H9 (cell line): ENCODE data around the gene RORC. TPM values are rescaled to one million over a fixed set of nuclear protein-coding genes. Genes with fewer than 3 reads are reported as not detected.

Source experiments
- DNase-seq: peaks from one replicate; pipeline ENCODE4 v3.0.0-alpha.2; 2017
- H2AFZ ChIP-seq: one replicate; pipeline ENCODE4 v1.6.1; 2013; ENCODE audit warnings: mild to moderate bottlenecking, low read length, control low read depth, moderate library complexity
- H2AK5ac ChIP-seq: 2 replicates; pipeline ENCODE4 v1.6.1; 2013; ENCODE audit warnings: low read length, control low read depth, mixed read lengths; ENCODE audit not compliant: insufficient read length
- H2BK120ac ChIP-seq: one replicate; pipeline ENCODE4 v1.6.1; 2013; ENCODE audit warnings: low read depth, mild to moderate bottlenecking, low read length, control low read depth, inconsistent platforms; ENCODE audit not compliant: poor library complexity, severe bottlenecking
- H2BK12ac ChIP-seq: 2 replicates; pipeline ENCODE4 v1.6.1; 2013; ENCODE audit warnings: low read length, control low read depth, mixed read lengths, low read depth; ENCODE audit not compliant: insufficient read length
- H2BK15ac ChIP-seq: 2 replicates; pipeline ENCODE4 v1.6.1; 2013; ENCODE audit warnings: low read depth, low read length, control low read depth
- H2BK20ac ChIP-seq: one replicate; pipeline ENCODE4 v1.6.1; 2013; ENCODE audit warnings: low read depth, mild to moderate bottlenecking, low read length, control low read depth, inconsistent platforms; ENCODE audit not compliant: poor library complexity, severe bottlenecking
- H2BK5ac ChIP-seq: 2 replicates; pipeline ENCODE4 v1.6.1; 2013; ENCODE audit warnings: low read length, control low read depth, mixed read lengths; ENCODE audit not compliant: insufficient read length
- H3K14ac ChIP-seq: 2 replicates; pipeline ENCODE4 v1.6.1; 2013; ENCODE audit warnings: low read length, control low read depth; ENCODE audit not compliant: insufficient read depth
- H3K18ac ChIP-seq: 2 replicates; pipeline ENCODE4 v1.6.1; 2013; ENCODE audit warnings: low read depth, mild to moderate bottlenecking, mixed read lengths, low read length, control low read depth; ENCODE audit not compliant: insufficient read length
- H3K23ac ChIP-seq: 2 replicates; pipeline ENCODE4 v1.6.1; 2013; ENCODE audit warnings: low read length, control low read depth, mixed read lengths, low read depth; ENCODE audit not compliant: insufficient read length
- H3K23me2 ChIP-seq: 2 replicates; pipeline ENCODE4 v1.6.1; 2013; ENCODE audit warnings: low read depth, mild to moderate bottlenecking, mixed read lengths, low read length, control low read depth; ENCODE audit not compliant: insufficient read length, poor library complexity, severe bottlenecking
- H3K27ac ChIP-seq: 2 replicates; pipeline ENCODE4 v1.5.1; 2013; ENCODE audit warnings: low read length, control low read depth, mixed read lengths, low read depth; ENCODE audit not compliant: insufficient read length
- H3K27me3 ChIP-seq: 2 replicates; pipeline ENCODE4 v1.6.1; 2013; ENCODE audit warnings: low read length, control low read depth, inconsistent platforms; ENCODE audit not compliant: insufficient read depth
- H3K4ac ChIP-seq: 2 replicates; pipeline ENCODE4 v1.6.1; 2013; ENCODE audit warnings: low read depth, mild to moderate bottlenecking, control low read depth, inconsistent platforms, low read length, moderate library complexity
- H3K4me1 ChIP-seq: 2 replicates; pipeline ENCODE4 v1.6.1; 2013; ENCODE audit warnings: low read length, control low read depth, inconsistent platforms; ENCODE audit not compliant: insufficient read depth
- H3K4me2 ChIP-seq: 2 replicates; pipeline ENCODE4 v1.6.1; 2013; ENCODE audit warnings: low read length, control low read depth, mixed read lengths; ENCODE audit not compliant: insufficient read length, insufficient read depth
- H3K56ac ChIP-seq: 2 replicates; pipeline ENCODE4 v1.6.1; 2013; ENCODE audit warnings: low read depth, mild to moderate bottlenecking, mixed read lengths, low read length, control low read depth; ENCODE audit not compliant: insufficient read length
- H3K79me1 ChIP-seq: 2 replicates; pipeline ENCODE4 v1.6.1; 2013; ENCODE audit warnings: low read depth, mild to moderate bottlenecking, moderate library complexity, low read length, control low read depth, inconsistent platforms; ENCODE audit not compliant: insufficient read depth, poor library complexity, severe bottlenecking
- H3K79me2 ChIP-seq: 2 replicates; pipeline ENCODE4 v1.6.1; 2013; ENCODE audit warnings: low read length, control low read depth, inconsistent platforms; ENCODE audit not compliant: insufficient read depth
- H3K9ac ChIP-seq: 2 replicates; pipeline ENCODE4 v1.6.1; 2013; ENCODE audit warnings: low read length, control low read depth, mixed read lengths; ENCODE audit not compliant: insufficient read length; ENCODE audit errors: extremely low read depth
- H3K9me3 ChIP-seq: one replicate; pipeline ENCODE4 v1.6.1; 2013; ENCODE audit warnings: low read depth, low read length, inconsistent platforms; ENCODE audit not compliant: control insufficient read depth
- H3T11ph ChIP-seq: one replicate; pipeline ENCODE4 v1.6.1; 2013; ENCODE audit warnings: mild to moderate bottlenecking, low read length, control low read depth, inconsistent platforms
- H4K20me1 ChIP-seq: one replicate; pipeline ENCODE4 v1.6.1; 2013; ENCODE audit not compliant: control insufficient read depth, insufficient read length, insufficient read depth
- H4K5ac ChIP-seq: 2 replicates; pipeline ENCODE4 v1.6.1; 2013; ENCODE audit warnings: low read depth, mild to moderate bottlenecking, mixed read lengths, low read length, control low read depth; ENCODE audit not compliant: insufficient read length
- H4K8ac ChIP-seq: replicated peaks from 2 replicates; pipeline ENCODE4 v1.6.1; 2013; ENCODE audit warnings: low read length, control low read depth, mixed read lengths, low read depth; ENCODE audit not compliant: insufficient read length
- H4K91ac ChIP-seq: 2 replicates; pipeline ENCODE4 v1.6.1; 2013; ENCODE audit warnings: low read depth, mild to moderate bottlenecking, moderate library complexity, mixed read lengths, low read length, control low read depth; ENCODE audit not compliant: insufficient read length
- H3K27ac Mint-ChIP-seq, 3 experiments: 2 replicates in 2 of 3; 3 replicates in 1 of 3; pipeline ENCODE4 v1.8.0; 2020 to 2021; ENCODE audit warnings: mixed read lengths in 3 of 3, mild to moderate bottlenecking in 1 of 3, moderate library complexity in 1 of 3
- H3K27me3 Mint-ChIP-seq: 2 replicates; pipeline ENCODE4 v1.8.0; 2021; ENCODE audit warnings: low read depth, mild to moderate bottlenecking, moderate library complexity, mixed read lengths
- H3K36me3 Mint-ChIP-seq, 3 experiments: 2 replicates in 2 of 3; 3 replicates in 1 of 3; pipeline ENCODE4 v1.8.0; 2020 to 2021; ENCODE audit warnings: low read depth in 3 of 3, mixed read lengths in 3 of 3; ENCODE audit not compliant: insufficient read depth in 1 of 3
- H3K4me1 Mint-ChIP-seq, 2 experiments: 2 replicates each; pipeline ENCODE4 v1.8.0; 2020; ENCODE audit warnings: mixed read lengths in 2 of 2
- H3K4me3 Mint-ChIP-seq, 2 experiments: 2 replicates in 1 of 2; 3 replicates in 1 of 2; pipeline ENCODE4 v1.8.0; 2020 to 2021; ENCODE audit warnings: mild to moderate bottlenecking in 2 of 2, mixed read lengths in 2 of 2, moderate library complexity in 1 of 2
- H3K9me3 Mint-ChIP-seq, 2 experiments: 2 replicates in 1 of 2; 3 replicates in 1 of 2; pipeline ENCODE4 v1.8.0; 2020; ENCODE audit warnings: mild to moderate bottlenecking in 2 of 2, mixed read lengths in 2 of 2, moderate library complexity in 1 of 2
- whole genome bisulfite sequencing: extraction: QIAGEN DNeasy Blood & Tissue Kit; methylation state at CpG from one replicate; pipeline ENCODE4 v1.1.7; 2013; ENCODE audit warnings: missing lambda C conversion rate, low lambda C conversion rate, mixed read lengths; ENCODE audit not compliant: insufficient read length; ENCODE audit errors: extremely low coverage; 5-methylcytosine and 5-hydroxymethylcytosine counted together
- total RNA-seq: library from RNA; stranded (reverse); gene quantifications from 2 replicates; pipeline ENCODE4 v1.2.1, GENCODE V29; 2021
- TF ChIP-seq, protein P1 (sequence below): fragments of 200-600 bp; sonication (generic); conservative IDR thresholded peaks from 3 replicates; pipeline ENCODE4 v1.8.0; 2021; ENCODE audit warnings: antibody characterized with exemption, mild to moderate bottlenecking

Gene RORC
- total RNA-seq, 1 experiment from 2014 or later = 0.52 TPM

DNA sequence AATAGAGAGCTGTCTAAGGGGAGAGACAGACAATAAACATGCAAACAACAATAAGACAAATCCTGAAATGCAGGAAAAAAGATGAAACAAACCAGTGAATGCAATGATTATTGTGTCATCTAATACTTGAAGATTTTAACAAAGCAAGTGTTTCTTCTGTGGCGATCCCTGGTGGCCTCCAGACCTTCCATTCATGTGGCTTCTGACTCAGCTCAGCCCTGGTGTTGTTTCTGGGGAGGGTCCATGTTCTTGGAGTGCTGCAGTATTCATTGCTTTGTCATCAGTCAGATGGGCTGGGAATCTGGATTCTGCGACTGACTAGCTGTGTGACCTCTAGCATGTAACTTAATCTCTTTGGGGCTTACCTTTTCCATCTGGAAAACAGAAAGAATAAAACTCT is 9.5 kb upstream of the RORC start:
- Histone ChIP-seq H2BK5ac (no peak overlapping the region), H3K23ac (no peak overlapping the region), H3K79me2 (no peaks in the 10 kb centered on the region), H3K9ac (no peak overlapping the region), H2AFZ (no peak overlapping the region), H3K27ac (no peak overlapping the region), H2BK20ac (no peak overlapping the region), H4K5ac (no peak overlapping the region), H3K23me2 (peaks cover 30% of the 10 kb centered on the region), H3K9me3 (no peaks in the 10 kb centered on the region), H3K4me1 (peaks cover 2% of the 10 kb centered on the region; the same call in 1 of the 2 replicates), H2AK5ac (no peak overlapping the region), H4K20me1 (no peaks in the 10 kb centered on the region), H3K4me2 (no peak overlapping the region), H3K79me1 (no peaks in the 10 kb centered on the region), H3K14ac (no peak overlapping the region), H2BK120ac (no peak overlapping the region), H3K18ac (no peak overlapping the region), H3K4ac (no peak overlapping the region), H3T11ph (no peak overlapping the region), H2BK12ac (no peak overlapping the region), H4K91ac (no peak overlapping the region), H3K27me3 (peaks cover 9% of the 10 kb centered on the region; the same call in 1 of the 2 replicates), H3K56ac (no peak overlapping the region), H2BK15ac (no peak overlapping the region), H4K8ac (no peak overlapping the region)
- Mint-ChIP-seq H3K9me3 (no peaks in the 10 kb centered on the region; a peak in 1 of 5 replicates), H3K27ac (no peak overlapping the region), H3K36me3 (peaks cover 0 to 11% (median 0%) of the 10 kb centered on the region in 3 experiments; a peak in 2 of 7 replicates), H3K27me3 (peaks cover 41% of the 10 kb centered on the region), H3K4me1 (peaks cover 36 to 37% of the 10 kb centered on the region in 2 experiments), H3K4me3 (no peak overlapping the region)
- no CpG with 5 or more reads among the region's 2 CpGs for WGBS
- no peak for DNase-seq
- TF ChIP-seq, protein P1, sequence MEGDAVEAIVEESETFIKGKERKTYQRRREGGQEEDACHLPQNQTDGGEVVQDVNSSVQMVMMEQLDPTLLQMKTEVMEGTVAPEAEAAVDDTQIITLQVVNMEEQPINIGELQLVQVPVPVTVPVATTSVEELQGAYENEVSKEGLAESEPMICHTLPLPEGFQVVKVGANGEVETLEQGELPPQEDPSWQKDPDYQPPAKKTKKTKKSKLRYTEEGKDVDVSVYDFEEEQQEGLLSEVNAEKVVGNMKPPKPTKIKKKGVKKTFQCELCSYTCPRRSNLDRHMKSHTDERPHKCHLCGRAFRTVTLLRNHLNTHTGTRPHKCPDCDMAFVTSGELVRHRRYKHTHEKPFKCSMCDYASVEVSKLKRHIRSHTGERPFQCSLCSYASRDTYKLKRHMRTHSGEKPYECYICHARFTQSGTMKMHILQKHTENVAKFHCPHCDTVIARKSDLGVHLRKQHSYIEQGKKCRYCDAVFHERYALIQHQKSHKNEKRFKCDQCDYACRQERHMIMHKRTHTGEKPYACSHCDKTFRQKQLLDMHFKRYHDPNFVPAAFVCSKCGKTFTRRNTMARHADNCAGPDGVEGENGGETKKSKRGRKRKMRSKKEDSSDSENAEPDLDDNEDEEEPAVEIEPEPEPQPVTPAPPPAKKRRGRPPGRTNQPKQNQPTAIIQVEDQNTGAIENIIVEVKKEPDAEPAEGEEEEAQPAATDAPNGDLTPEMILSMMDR = no peak
